GM12873 (cell line): ENCODE data around the gene AGAP2.

Source experiments
- CTCF ChIP-seq: IDR thresholded peaks from 2 replicates; pipeline ENCODE4 v1.5.1; 2012; ENCODE audit warnings: low read depth, mild to moderate bottlenecking, moderate library complexity, low read length, control low read depth; ENCODE audit not compliant: insufficient read depth; ENCODE audit errors: missing control alignments

Gene AGAP2

GRCh38 chr12:57697076-57697475, 41.5 kb downstream of the AGAP2 start:
- TF ChIP-seq CTCF, result no peak

- no peak for TF ChIP-seq CTCF
These were observed 42.6 kb downstream of the AGAP2 start for GRCh38 chr12:57695770-57696432.

- TF ChIP-seq CTCF, result no peak
These were observed 44.0 kb downstream of the AGAP2 start for GRCh38 chr12:57694459-57695019.

DNA sequence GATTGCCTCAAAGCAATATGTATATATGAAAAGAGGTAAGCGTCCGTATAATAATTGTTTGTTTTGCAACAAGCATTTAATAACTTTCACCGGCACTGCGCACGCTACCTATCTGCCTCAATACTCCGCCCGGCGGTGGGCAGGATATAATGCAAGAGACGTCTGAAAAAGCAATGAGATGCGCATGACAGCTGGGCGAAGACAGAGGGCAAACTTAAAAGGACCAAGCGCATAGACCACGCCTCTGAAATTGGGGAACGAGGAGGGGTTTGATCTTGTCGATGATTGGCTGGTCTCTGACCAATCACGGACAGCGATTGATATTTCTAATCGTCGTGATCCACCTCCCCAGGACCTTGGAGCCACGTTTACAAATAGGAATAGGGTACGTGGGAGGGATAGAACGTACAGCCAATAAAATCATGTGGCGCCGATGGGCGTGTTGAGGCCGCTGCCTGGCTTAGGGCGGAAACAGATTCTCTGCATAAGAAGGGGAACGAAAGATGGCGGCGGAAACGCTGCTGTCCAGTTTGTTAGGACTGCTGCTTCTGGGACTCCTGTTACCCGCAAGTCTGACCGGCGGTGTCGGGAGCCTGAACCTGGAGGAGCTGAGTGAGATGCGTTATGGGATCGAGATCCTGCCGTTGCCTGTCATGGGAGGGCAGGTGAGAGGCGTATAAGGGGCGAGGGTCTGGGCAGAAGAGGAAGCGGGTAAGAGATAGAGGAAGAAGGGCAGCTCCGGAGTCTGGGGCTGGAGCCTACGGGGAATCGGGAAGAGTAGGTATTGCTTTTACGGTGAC, 44.7 kb downstream of the AGAP2 start, which contains the start of gene OS9:
Gene OS9, plus strand, starts transcription at position 474 of the 800 bp plus-strand sequence. Its CDS starts 30 bp downstream, at position 504.
- TF ChIP-seq CTCF, result peak; percentile 71

GRCh38 chr12:57693317-57693658, 45.3 kb downstream of the AGAP2 start:
- no peak for TF ChIP-seq CTCF

GRCh38 chr12:57692500-57692899, 46.0 kb downstream of the AGAP2 start:
- TF ChIP-seq CTCF, result no peak

- no peak for TF ChIP-seq CTCF
These were observed 49.6 kb downstream of the AGAP2 start for GRCh38 chr12:57688931-57689330.
